DOHH2 (cell line): ENCODE data around the gene PDE11A.

Source experiments
- H3F3A ChIP-seq: fragments of 200-600 bp; sonication (generic), shearing (Covaris generic); 2 replicates; pipeline ENCODE4 v1.6.0; 2016; ENCODE audit warnings: antibody characterized with exemption, mild to moderate bottlenecking; ENCODE audit not compliant: control insufficient read depth, insufficient read depth
- H3K27ac ChIP-seq: fragments of 200-600 bp; sonication (generic); 2 replicates; pipeline ENCODE4 v1.5.1; 2014; ENCODE audit warnings: low read depth, mild to moderate bottlenecking, low read length, moderate library complexity
- H3K27me3 ChIP-seq: fragments of 200-600 bp; sonication (generic); 2 replicates; pipeline ENCODE4 v1.6.1; 2014; ENCODE audit warnings: mild to moderate bottlenecking, low read length, mixed read lengths; ENCODE audit not compliant: control insufficient read depth
- H3K36me3 ChIP-seq: fragments of 200-600 bp; sonication (generic); 2 replicates; pipeline ENCODE4 v1.6.1; 2014; ENCODE audit warnings: mild to moderate bottlenecking, low read length, moderate library complexity, mixed read lengths; ENCODE audit not compliant: control insufficient read depth
- H3K4me1 ChIP-seq: fragments of 200-600 bp; sonication (generic); 2 replicates; pipeline ENCODE4 v1.6.1; 2014; ENCODE audit warnings: mild to moderate bottlenecking, low read length, mixed read lengths; ENCODE audit not compliant: control insufficient read depth
- H3K4me2 ChIP-seq: fragments of 200-600 bp; sonication (generic); 2 replicates; pipeline ENCODE4 v1.6.0; 2014; ENCODE audit warnings: mild to moderate bottlenecking, low read length, moderate library complexity
- H3K4me3 ChIP-seq: fragments of 200-600 bp; sonication (generic); 2 replicates; pipeline ENCODE4 v1.5.1; 2014; ENCODE audit warnings: mild to moderate bottlenecking, low read length, mixed read lengths
- H3K79me2 ChIP-seq: fragments of 200-600 bp; sonication (generic); 2 replicates; pipeline ENCODE4 v1.6.1; 2014; ENCODE audit warnings: mild to moderate bottlenecking, low read length, mixed read lengths; ENCODE audit not compliant: control insufficient read depth
- H3K9me2 ChIP-seq: fragments of 200-600 bp; sonication (generic); replicated peaks from 2 replicates; pipeline ENCODE4 v1.6.1; 2014; ENCODE audit warnings: mild to moderate bottlenecking, low read length, mixed read lengths; ENCODE audit not compliant: control insufficient read depth
- H3K9me3 ChIP-seq: fragments of 200-600 bp; sonication (generic); 2 replicates; pipeline ENCODE4 v1.6.1; 2014; ENCODE audit warnings: antibody characterized with exemption, low read length, mixed read lengths; ENCODE audit not compliant: control insufficient read depth, insufficient read depth
- H4K20me1 ChIP-seq: fragments of 200-600 bp; sonication (generic); 2 replicates; pipeline ENCODE4 v1.6.0; 2014; ENCODE audit warnings: low read depth, mild to moderate bottlenecking, antibody characterized with exemption, low read length, moderate library complexity; ENCODE audit not compliant: control insufficient read depth, insufficient read depth
- CTCF ChIP-seq: fragments of 200-600 bp; sonication (generic); IDR thresholded peaks from one replicate; pipeline ENCODE4 v1.5.1; 2014; ENCODE audit warnings: antibody characterized with exemption, mild to moderate bottlenecking, low read depth, low read length; ENCODE audit not compliant: poor library complexity, severe bottlenecking
- EZH2phosphoT487 ChIP-seq: fragments of 200-600 bp; sonication (generic); IDR thresholded peaks from 2 replicates; pipeline ENCODE4 v1.6.1; 2017; ENCODE audit warnings: borderline replicate concordance, mild to moderate bottlenecking, antibody characterized with exemption, low read length, moderate library complexity, mixed read lengths

The PDE11A gene

DNA sequence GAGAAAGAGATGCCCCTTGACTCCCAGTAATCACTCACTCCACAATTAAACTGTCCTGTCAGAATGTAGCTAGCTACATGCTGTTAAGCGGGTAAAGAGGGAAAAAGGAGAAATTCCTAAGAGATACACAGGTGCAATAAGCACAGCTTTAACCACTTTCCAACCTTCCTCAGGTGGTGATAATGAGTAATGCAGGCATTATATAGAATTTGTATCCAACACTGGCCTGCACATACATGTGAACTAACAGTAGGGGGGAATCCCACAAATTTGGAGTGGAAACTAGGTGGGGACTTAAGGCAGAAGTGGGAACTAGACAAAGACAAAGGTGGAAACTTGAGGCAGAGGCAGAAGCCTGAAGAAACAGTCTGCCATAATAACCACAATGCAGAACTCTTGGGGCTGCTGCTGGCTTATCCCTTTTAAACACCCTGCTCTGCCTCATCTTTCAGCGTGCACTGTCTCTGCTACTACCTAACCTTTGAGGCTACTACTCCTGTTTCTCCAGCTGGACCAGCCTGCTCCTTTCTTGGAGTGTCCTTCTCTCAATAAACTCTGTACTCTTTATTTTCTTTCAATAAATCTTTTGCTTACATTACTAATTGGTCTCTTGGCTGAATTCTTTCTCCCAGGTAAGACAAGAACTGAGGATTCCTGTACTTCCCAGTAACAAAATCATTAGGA lies 259.7 kb downstream of the PDE11A start:
- no peak overlapping the region for H3K4me3 ChIP-seq
- H3F3A ChIP-seq, result no peaks in the 10 kb centered on the region
- no peaks in the 10 kb centered on the region for H3K4me1 ChIP-seq
- no peaks in the 10 kb centered on the region for H3K27me3 ChIP-seq
- no peaks in the 10 kb centered on the region for H3K9me2 ChIP-seq
- H3K27ac ChIP-seq, result no peak overlapping the region
- no peaks in the 10 kb centered on the region for H3K9me3 ChIP-seq
- TF ChIP-seq CTCF, result no peak
- no peak for TF ChIP-seq EZH2phosphoT487
- H3K36me3 ChIP-seq, result no peaks in the 10 kb centered on the region
- H3K4me2 ChIP-seq, result no peak overlapping the region
- H4K20me1 ChIP-seq, result no peaks in the 10 kb centered on the region
- no peaks in the 10 kb centered on the region for H3K79me2 ChIP-seq

DNA sequence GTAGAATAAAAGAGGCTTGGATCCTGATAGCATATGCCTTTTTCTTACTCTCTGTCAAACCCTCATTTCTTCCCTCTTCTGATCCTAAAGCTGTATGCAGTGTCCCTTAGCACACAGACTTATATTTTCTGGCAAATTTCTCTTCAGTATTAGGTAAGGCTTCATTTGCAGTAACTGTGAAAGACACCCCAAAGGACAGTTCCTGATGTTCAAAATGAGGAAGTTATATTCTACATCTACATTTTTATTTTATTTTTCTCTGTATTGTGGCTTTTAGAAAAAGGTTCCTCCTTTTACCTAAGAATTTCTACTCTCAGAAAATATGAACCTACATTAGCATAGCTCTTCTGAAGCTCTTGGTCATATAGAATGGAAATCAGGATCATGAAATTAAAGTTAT lies 261.7 kb downstream of the PDE11A start:
- no peaks in the 10 kb centered on the region for H3K4me1 ChIP-seq
- no peak overlapping the region for H3K27ac ChIP-seq
- no peaks in the 10 kb centered on the region for H3K79me2 ChIP-seq
- no peaks in the 10 kb centered on the region for H3K9me3 ChIP-seq
- no peaks in the 10 kb centered on the region for H3F3A ChIP-seq
- no peak for TF ChIP-seq CTCF
- TF ChIP-seq EZH2phosphoT487, result no peak
- no peaks in the 10 kb centered on the region for H3K36me3 ChIP-seq
- H3K27me3 ChIP-seq, result no peaks in the 10 kb centered on the region
- H3K4me2 ChIP-seq, result no peak overlapping the region
- H3K4me3 ChIP-seq, result no peak overlapping the region
- H3K9me2 ChIP-seq, result no peaks in the 10 kb centered on the region
- no peaks in the 10 kb centered on the region for H4K20me1 ChIP-seq

GRCh38 chr2:177808984-177809809 lies 263.4 kb downstream of the PDE11A start:
- no peaks in the 10 kb centered on the region for H3K79me2 ChIP-seq
- no peak overlapping the region for H3K27ac ChIP-seq
- no peaks in the 10 kb centered on the region for H3K9me2 ChIP-seq
- no peaks in the 10 kb centered on the region for H3K4me1 ChIP-seq
- H3K36me3 ChIP-seq, result no peaks in the 10 kb centered on the region
- no peak overlapping the region for H3K4me2 ChIP-seq
- H4K20me1 ChIP-seq, result no peaks in the 10 kb centered on the region
- no peaks in the 10 kb centered on the region for H3F3A ChIP-seq
- no peak overlapping the region for H3K4me3 ChIP-seq
- no peaks in the 10 kb centered on the region for H3K9me3 ChIP-seq
- TF ChIP-seq EZH2phosphoT487, result no peak
- TF ChIP-seq CTCF, result no peak
- no peaks in the 10 kb centered on the region for H3K27me3 ChIP-seq
